HuH-7 (cell line): ENCODE results near the gene LEMD3.

Source experiments
- DNase-seq: peaks from one replicate; pipeline ENCODE4 v3.0.0; 2011; ENCODE audit warnings: low spot score

LEMD3 gene

DNA sequence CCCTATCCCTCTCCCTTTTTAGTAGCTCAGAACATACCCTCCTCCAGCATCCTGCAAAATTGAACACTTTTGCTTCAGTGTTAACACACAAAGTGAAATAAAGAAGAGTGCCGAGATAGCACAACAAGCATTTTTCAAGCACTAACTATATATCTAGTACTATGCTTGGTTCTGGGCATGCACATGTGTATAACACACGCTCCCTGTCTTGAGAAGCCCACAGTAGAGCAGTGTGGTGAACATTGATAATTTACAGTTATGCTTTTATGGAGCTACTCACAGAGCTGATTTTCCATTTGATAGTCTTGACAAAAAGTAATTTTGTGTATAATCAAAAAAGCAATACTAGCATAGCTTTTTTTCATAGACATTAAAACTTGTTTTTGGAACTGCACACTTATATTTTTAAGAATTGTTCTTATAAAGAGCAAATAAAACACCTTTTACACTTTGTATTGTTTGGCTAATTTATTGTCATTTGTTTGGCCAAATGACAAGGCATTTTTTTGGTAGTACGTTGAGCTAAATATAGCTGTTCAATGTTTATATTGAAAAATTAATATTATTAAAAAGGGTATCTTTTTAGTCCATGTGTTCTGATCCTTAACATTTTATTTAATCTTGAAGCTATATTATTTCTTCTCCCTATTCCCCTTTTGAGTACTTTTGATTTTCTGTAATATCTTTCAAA lies 39.7 kb downstream of the LEMD3 start:
- no peak for DNase-seq

DNA sequence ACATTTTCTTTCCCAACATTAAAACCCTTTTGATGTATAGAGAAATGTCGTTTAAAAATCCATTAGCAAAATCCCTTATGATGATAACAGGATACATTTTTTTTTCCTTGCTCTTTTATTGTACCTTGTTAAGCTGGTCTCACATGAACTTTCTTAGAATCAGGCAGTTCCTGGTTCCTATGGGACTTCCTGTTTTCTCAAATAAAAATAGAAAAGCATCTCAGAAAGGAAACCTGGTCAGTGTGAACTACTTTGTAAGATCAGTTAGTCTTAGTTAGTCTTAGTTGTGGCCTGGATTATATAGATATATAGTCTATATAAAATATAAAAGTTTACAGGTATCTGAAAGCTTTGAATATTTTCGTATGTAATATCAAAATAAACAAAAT lies 40.3 kb downstream of the LEMD3 start:
- no peak for DNase-seq

DNA sequence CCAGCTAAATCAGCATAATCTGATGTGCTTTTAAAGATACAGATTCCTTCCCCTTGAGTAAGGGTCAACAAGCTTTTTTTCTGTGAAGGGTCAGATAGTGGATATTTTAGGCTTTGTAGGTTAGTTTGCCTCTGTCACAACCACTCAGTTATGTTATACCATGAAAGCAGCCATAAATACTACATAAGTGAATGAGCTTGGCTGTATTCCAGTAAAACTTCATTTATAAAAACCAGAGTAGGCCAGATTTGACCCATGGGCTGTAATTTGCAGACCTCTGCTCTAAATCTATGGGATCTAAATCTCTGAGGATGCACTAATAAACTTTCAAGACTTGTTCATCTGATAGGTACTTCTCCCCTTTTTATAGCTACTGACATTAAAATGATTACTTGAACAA lies 47.7 kb downstream of the LEMD3 start:
- DNase-seq = no peak

DNA sequence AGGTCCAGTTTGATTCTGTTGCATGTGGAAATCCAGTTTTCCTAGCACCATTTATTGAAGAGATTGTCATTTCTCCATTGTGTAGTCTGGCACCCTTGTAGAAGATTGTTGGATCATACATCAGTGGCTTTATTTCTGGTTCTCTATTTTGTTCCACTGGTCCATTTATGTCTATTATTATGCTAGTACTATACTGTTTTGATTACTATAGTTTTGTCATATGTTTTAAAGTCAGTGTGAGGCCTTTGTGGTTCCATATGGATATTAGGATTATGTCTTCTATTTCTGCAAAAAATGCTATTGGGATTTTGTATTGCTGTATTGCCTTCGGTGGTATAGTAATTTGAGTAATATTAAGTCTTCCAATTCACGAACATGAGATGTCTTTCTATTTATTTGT lies 51.4 kb downstream of the LEMD3 start:
- no peak for DNase-seq

DNA sequence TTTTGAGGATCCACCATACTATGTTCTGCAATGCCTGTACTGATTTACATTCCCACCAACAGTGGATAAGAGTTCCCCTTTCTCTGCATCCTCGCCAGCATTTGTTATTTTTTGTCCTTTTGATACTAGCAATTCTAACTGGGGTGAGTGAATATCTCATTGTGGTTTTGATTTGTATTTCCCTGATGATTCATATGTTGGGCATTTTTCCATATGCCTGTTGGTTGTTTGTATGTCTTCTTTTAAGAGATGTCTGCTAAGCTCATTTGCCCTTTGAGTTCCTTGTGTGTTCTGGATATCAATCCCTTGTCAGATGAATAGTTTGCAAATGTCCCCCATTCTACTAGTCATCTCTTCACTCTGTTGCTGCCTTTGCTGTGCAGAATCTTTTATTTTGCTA lies 60.1 kb downstream of the LEMD3 start:
- no peak for DNase-seq

DNA sequence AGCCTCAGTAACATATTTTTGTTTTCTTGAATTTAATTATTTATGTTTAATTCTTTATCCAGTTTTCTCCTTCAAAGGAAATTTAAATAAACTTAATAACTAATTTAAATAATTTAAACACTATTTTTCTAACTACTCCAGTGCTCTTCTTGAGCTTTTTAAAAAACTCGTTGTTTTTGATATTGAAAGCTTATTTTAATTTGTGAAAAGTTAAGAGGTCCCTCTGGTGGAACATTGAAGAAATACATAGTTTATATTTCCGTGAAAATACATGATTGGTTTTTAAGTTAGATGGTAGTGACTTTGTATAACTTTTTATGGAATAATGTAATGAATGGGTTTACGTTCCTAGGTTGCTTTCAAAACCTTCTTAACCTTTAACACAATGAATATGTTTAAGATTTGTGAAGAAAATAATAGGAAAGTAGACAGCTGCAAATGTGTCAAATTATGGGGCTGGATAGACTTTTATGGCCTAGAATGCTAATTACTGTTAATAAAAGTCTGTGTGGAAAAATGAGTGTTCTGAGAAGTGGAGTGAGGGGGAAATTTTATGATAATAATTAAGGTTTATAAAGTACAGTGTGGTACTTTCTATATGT lies 63.2 kb downstream of the LEMD3 start:
- DNase-seq = peak; percentile 6

DNA sequence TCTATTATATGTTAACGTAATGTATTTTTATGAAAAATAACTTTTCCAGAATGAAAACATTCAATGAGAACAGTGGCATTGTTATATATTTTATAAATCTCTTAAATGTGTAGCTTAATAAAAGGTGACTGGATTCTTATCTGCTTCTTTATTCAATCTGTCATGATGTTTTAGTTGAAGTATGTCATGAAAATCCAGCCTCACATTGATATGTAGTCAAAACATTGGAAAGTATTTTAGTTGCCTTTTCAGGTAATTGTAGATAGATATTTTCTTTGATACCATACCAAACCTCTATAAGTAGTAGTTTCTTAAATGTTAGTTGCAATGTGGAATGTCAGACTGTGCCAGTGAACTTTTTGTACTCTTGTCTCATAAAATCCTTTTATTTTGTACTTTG lies 67.8 kb downstream of the LEMD3 start:
- DNase-seq = no peak

DNA sequence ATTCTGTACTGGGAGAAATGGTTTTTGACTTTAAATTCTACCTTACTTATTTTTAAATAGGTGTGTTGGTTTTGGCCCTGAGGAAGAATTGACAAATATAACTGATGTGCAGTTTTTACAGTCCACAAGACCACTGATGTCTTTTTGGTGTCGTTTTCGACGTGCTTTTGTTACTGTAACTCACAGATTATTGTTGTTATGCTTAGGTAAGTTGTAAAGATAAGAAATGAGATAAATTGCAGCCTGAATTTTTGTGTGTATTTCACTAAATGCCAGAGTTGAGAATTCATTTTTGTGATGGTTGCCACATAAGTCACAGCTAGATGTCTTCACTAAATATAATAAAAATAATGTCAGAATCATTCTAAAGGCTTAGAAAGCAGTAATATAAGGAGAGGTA lies 69.2 kb downstream of the LEMD3 start:
- no peak for DNase-seq

DNA sequence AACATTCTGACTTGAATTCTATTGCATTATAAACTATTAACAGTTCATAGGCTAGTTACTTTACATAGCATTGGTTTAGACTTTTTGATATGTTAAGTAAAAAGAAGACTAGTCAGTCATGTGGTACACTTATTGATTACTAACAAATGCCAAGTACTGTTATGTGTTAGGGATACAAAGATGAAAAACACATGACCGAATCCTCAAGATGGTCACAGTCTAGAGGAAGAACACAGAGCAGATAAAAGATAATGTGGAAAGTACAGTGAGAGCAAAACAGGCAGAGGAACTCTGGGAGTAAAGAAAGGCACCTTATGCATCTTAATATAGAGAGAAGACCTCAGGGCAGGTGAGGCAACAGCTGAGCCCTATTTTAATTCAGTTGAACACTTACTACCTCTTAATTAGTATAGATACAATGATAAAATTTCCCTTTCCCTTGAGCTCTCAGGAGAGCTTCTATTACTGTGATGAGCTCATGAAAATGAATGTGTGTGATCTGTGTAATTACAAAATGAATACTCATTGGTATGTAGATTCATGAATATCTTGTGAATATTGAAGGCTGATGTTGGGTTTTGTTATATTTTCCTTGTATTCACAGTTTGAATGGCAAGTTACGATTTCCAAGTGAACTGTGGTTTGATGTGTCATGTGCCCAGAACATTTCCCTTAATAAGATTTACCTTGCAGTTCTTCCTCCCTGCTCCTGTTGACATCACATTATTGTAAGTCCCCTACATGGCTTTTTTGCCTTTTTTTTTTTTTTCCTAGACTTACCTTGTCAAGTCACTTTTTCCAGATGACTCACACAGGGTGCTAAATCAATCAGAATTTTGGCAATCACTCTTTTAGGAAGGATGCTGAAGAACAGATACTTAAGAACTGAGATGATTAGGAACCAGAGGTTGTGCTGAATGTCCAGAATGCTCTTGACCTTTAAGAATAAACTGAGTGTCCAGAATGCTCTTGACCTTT lies 79.6 kb downstream of the LEMD3 start:
- DNase-seq = no peak

DNA sequence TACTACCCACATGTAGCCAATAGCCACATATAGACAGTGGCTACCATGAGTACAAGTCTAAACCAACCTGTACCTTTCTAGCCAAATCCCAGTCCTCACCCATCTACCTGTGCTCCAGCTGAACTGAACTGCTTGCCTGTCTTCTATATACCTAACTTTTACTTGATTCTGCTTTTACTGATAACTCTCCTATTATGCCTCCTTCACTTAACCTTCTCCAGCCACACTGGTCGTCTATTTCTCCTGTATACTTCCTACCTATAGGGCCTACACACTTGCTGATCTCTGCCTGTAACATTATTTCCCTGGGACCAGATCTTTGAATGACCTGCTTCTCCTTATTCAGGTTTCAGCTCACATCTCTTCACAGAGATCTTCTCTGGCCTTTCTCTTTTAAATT lies 83.1 kb downstream of the LEMD3 start:
- no peak for DNase-seq

DNA sequence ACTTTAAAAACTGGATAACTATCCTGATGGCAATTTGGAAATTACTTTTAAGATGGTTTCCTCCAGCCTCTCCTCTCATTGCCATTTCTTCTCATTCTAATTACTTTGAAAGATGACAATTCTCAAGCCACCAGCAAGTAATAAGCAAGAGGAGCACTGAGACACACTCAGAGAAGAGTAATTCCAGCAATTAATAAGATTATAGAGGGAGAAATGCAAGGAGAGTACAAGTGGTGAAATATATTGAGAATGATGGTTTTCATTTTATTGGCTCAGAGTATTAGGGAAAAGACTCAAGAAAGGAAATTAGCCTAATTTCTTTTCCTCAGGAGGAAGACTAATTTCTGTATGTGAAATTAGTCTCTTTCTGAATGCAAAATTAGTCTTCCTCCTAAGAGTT lies 88.6 kb downstream of the LEMD3 start:
- DNase-seq = no peak

DNA sequence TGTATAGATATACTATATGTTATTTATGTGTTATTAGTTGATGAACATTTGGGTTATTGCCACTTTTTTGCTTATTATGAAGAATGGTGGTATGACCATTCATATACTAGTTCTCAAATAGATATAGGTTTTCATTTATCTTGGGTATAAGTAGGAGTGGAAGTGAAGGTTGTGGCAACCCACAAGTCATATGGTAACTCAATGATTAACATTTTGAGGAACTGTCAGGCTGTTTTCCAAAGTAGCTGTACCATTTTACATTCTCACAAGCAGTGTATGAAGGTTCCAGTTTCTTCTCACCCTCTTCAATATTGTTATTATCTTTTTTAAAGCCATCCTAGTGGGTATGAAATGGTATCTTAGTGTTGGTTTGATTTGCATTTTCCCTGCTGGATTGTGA lies 90.1 kb downstream of the LEMD3 start:
- DNase-seq = no peak

DNA sequence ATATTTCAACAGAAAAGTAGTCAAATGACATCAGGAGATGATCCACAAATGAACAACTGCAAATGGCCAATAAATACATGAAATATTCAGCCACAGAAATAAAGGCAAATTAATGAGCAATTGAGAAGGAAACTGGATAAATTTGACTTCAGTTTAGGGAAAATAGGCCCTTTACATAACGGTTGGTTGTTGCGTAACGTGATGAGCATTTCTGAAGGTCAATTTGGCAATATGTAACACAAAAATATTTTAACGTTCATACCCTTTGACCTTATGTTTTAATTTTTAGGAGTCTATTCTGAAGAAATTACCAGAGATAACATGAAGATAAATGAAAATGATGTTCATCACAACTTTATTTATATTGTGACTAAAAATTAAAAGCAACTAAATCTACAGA lies 94.4 kb downstream of the LEMD3 start:
- no peak for DNase-seq

DNA sequence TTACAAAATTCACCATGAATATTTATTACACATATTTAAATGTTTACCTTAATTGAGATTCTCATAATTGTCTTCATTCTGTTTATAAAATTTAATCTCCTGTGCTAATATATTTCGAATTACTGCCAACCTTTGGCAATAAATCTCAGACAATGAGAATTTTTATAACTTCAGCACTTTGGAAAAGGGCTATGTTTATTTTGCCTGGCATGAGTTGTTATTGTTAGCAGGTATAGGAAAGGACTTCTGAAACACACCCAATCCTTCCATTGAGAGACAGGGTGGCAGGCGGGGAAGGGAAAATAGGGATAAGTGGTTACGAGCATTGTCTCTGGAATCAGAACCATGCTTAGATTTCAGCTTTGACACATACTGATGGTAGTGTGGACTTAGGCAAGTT lies 97.0 kb downstream of the LEMD3 start:
- DNase-seq = no peak

DNA sequence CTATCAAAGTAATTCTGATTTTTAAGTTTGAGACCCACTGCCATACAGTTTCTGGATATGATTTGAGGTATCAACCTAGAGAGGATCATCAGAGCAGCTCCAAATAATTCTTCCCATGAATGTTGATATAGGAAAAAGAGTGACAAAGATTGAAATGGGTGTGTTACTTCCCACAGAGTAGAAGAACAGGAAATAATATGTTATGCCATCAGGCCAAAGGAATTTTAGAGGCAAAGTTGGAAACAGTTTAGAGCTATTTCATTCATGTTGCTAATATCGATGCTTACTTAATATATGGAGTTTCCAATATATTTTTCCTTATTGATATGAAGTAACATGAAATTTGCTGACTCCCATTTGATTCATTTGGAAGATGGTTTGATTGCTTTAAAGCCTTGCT lies 100.2 kb downstream of the LEMD3 start:
- no peak for DNase-seq

DNA sequence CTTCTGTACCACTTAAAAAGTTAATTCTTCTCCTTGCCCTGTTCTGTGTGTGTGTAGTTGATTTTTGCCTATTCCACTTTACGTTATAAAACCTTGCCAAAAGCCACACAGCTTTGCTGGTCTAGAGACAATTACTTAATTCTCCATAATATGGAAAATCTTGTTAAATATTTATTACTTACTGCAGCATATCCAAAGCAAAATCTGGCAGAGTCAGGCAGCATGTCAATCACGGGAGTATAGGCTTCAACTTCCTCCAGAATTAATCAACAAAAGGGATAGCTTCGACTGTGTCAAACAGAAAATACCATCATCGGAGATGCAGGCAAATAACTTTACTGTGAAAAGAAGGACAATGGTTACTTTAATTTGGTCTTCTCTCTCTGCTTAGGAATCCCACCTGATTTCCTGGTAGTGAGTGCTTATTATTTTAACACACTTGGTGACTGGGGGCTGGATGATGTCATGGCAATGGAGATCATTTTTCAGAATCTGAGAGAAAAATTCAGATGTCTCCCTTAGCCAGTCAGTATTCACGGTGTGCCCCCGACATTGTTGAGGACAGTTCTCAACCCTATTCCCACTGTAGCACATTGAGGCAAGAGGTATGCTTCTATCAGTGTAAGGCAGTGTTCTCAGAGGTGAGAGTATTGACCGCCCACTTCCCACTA lies 105.4 kb downstream of the LEMD3 start:
- no peak for DNase-seq

DNA sequence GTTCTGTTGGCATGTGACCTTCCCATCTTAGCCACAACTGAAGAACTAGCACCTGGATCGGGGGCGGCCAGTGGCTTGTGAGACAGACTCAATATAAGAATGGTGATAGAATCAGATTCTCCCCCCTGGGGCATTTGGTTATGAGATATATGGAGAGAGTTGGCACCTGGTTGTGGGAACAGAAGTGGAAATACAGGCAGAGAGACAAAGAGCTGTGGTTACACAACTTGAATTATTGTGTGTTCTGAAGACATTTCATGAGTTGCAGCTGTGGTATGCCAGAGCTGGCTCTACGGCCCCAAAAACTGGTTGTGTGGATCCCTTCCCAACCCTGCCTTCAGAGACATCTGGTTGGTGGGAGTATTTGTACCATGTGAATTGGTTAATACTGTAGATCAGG lies 106.2 kb downstream of the LEMD3 start:
- DNase-seq = no peak

DNA sequence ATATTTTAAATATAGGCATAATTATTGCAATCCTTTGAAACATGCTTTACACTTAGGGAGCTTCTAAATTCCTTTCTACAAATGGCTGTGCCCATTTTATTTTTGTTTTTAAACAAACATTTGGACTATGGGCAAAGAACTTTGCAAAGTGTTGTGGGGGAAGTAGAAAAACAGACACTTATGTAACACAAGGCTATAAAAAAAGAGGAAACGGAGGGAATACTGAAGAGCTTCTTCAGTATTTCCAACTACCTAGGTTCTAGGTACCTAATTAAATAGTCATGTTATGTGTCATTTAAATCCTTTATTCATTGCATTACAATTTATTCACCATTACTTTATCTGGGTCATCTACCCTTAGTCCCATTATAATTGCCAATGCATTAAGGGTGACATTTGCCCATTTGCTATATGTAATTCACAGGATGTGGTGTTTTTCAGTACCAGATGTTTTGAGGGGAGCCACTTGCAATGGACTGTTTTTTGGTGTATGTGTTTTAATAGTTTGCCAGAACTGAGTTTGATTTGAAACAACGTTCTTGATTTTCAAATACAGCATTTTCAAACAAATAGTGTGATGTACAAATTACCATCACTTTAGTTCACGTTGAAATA lies 107.6 kb downstream of the LEMD3 start:
- DNase-seq = no peak

DNA sequence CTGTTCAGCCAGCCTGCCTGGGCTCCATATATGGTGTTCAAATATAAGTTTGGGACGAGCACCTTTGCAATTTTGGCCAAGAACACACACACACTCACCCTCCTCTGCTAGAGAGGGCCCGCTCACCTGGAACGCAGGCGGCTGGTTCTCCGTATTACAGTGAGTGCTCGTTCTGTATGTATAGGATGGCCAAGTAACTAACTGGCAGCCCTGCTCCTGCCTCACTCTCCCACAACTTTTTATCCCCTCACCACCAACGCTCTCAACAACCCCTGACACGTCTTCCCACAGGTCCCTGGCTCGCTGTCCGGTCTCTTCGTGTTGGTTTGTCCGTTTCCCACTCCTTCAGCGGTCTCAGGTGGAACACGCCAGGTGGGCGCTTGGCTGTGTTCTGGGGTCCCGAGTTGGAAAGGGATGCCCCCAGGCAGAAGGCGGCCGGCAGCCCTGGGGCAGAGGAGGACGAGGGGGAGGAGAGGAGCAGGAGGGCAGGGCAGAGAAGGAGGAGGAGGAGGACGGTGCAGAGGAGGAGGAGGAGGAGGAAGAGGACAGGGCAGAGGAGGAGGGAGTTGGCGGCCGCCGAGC lies 108.7 kb downstream of the LEMD3 start:
- DNase-seq = no peak

DNA sequence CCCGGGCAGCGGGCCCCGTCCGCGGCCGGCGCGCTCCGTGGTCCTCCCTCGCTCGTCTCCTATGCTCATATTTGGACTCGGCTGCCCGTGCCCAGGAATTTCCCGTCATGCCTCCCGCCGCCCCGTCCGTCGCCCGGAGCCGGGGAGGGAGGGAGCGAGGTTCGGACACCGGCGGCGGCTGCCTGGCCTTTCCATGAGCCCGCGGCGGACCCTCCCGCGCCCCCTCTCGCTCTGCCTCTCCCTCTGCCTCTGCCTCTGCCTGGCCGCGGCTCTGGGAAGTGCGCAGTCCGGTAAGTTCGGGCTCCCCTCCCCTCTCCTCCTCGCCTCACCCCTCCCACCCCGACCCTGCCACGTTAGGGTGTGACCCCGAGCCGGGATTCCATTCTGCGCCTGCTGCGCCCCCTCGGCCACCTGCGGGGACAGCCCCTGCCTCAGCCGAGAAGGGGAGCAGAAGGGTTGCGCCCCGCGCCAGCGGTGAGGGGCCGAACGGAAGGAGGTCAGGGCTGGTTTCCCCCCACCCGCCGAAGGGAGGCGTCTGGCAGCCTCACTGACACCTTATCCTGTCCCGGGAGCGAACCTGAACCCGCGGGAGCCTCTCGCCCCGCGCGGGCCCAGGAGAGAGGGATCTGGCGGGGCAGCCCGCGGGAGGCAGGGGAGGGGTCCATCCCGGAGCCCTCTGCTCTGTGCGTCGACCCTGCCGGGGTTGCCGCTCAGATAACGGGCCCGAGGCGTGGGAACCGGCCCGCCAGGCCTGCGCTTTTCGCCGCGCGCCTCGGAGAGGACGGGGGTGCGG lies 109.4 kb downstream of the LEMD3 start, which contains the start of gene MSRB3:
Gene MSRB3 (plus strand): TSS at position 108 of the 793 bp plus-strand sequence. CDS start 29,897 bp downstream, outside the sequence.
- DNase-seq = peak; percentile 78
